SH-SY5Y (cell line): ENCODE results near the gene BCKDHB.

Experiments used
- GATA2 ChIP-seq: IDR thresholded peaks from 2 replicates; pipeline ENCODE4 v1.6.1; 2011; ENCODE audit warnings: mild to moderate bottlenecking, low read depth, low read length
- GATA3 ChIP-seq: IDR thresholded peaks from 2 replicates; pipeline ENCODE4 v1.6.1; 2011; ENCODE audit warnings: low read depth, mild to moderate bottlenecking, low read length, moderate library complexity

Gene BCKDHB

DNA sequence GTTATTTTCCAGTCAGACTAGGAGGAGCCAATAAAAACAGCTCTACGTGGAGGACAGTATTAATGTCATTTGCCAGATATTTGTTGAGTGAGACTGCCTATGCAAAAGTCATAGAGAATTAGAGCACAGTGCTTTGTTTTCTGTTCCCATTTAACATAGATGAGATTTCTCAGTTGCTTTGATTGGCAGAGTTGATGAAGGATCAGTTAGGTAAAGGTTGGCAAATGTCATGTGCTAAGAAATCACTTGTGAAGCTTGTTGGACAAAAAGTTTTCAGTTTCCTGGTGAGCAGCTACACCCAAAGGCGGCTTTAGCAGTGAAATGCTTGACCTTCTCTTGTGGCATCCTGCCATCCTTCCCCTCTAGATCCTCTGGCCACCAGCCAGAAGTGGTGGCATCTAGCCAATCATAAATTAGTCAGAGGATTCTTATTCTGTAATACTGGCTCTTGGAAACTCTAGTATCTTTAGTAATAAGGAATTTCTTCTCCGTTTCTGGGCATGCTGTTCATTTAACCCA, 37.0 kb downstream of the BCKDHB start:
- TF ChIP-seq GATA2 (no peak), GATA3 (no peak)

DNA sequence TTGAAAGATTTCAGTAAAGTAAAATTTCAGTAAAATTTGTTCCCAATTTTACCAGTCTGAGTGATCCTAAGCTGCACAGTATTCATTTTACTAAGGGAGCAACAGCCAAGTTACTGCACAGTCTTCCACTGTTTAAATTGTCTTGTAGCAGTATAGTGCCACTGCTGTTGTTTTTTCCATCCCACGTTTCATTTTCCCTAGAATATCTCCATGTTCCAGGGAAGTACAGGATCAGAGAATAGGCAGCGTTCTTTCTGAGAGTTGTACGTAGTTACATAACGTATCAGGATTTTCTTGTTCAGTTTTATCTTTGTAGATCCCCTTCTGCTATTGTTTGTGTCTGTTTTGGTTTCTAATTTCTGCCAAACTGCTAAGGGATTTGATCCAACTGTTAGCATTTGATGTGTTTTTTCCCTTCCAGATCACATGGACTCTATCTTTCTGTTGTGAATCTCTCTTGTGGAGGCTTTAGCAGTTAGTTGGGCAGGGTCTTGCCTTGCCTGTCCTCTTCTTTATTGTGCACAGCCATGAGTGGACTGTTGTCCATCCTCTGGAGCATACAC, 38.4 kb downstream of the BCKDHB start:
- TF ChIP-seq GATA2, result no peak

DNA sequence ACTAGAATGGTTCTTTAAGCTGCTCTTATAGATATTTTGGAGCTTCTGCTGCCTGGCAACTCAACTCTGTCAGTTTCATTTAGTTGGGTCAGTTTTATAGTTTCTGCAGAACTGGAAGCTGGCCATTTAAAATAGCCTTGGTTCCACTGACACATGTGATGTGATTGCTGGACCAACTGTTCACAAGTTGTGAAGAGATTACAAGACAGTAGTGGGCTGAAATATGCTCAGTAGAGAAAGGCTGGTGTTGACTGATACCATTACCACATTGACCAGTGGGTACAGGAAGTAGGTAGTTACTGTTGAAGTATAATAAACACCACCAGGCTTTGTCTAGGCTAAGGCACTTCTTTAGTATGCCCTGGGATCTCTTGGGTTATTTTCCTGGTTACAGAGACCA, 39.0 kb downstream of the BCKDHB start:
- TF ChIP-seq GATA2 (no peak), GATA3 (no peak)

DNA sequence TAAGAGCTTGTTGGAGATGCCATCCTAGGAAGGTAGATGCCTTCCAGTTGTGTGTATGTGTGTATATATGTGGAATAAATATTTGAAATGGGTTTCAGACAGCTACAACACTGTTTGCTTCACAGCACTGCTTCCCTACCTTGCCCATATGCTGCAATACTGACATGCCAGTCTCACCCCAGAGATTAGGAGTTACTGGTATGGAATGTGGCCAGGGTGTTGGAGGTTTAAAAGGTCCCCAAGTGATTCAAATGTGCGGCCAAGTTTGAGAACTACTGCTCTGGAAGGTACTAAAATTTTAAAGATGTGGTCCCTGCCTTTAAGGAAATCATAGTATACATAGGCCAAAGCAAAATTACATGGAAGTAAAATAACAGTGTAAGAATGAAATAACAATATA, 39.5 kb downstream of the BCKDHB start:
- TF ChIP-seq GATA2 (no peak), GATA3 (no peak)

DNA sequence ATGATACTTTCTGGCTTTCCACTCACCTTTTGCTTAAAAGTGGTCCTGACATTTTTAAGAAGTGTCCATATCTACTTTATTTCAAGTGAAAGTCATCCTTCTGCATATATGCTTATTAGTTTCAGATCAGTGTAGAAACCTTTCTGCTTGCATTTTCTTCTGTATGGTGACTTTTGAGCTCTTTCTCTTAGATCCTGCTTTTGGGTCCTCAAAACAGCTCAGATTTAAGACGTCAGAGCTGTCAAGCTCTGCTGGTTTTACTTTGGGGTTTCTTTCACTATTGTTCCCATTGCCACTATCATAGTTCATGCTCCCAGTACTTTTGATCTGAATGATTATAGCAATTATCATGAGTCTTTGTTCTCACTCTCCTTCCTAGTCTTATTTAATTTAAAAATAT, 41.7 kb downstream of the BCKDHB start:
- no peak for TF ChIP-seq GATA2
- TF ChIP-seq GATA3, result no peak

DNA sequence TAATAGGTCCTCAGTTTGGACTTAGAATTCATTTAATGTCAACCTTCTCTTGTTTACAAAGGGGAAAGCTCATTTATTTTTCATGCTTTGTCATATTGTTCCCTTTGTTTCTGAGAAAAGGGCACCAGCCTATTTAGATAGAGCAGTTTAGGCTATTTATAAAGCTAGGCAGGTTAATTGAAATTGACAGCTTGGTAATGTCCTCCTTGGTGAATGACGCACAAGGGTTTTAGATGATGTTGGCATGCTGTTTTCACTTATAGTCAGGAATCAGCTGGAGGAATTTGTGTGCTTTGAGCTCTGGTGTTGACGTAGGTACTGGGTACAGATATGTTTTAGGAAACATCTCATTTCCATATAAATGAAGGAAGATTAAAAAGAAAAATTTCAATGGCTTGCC, 45.2 kb downstream of the BCKDHB start:
- TF ChIP-seq GATA3, result no peak
- TF ChIP-seq GATA2, result no peak

DNA sequence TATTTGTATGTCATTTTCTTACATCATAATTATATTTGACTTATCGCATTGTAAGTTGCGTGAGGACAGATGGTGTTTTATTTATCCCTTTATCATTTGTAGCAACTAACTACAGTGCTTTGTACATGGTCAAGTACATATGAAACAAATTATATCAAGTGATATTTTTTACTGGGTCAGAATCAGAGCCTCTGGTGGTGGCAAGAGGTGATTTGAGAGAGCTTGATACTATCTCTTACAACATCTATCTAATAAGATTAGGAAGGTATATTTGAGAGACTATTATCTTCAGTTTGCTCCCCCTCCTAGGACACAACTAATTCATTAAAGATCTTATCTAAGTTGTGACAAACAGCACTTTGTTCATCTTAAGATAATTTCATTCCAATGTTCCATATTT, 47.7 kb downstream of the BCKDHB start:
- TF ChIP-seq GATA2 (no peak), GATA3 (peak; percentile 82)

DNA sequence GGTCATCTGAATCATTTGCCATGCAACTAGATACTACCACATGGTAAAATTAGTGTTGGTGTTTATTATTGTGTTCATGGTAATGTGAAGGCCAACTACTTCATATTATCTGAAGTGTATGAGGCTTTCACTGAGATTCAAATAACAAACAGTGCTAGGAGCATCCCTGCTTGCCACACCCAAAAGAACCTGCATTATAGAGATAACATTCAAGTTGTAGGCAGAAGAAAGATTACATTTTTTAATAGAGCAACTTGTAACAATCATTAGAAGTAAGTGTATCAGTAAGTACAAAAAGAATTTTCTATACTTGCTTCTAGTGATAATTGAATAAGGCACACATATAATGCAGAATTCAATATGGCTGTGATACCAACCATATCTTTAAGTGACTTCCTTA, 49.8 kb downstream of the BCKDHB start:
- no peak for TF ChIP-seq GATA2
- no peak for TF ChIP-seq GATA3

DNA sequence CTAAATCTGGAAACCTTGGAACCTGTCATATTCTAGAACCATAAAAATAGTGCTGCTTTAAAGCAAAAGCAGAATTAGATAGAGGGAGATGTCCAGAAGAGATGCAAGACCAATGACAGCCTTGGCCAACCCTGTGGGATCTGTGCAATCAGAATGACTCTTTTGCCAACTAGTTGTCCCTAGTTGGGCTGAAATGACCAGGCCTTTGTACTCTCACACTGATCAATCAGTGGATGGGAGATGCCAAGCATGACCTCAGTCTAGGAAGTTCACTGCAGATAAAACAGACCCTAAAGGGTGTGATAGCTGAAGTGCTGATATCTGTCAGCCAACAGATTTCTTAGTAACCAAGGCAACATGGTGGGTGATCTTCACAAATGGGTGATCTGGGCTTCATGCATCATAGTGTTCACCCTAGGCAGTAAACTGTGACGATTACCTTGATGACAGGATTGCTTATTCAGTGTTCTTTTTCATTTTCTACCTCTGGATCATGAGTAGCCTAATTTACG, 52.1 kb downstream of the BCKDHB start:
- TF ChIP-seq GATA2 (no peak), GATA3 (no peak)

DNA sequence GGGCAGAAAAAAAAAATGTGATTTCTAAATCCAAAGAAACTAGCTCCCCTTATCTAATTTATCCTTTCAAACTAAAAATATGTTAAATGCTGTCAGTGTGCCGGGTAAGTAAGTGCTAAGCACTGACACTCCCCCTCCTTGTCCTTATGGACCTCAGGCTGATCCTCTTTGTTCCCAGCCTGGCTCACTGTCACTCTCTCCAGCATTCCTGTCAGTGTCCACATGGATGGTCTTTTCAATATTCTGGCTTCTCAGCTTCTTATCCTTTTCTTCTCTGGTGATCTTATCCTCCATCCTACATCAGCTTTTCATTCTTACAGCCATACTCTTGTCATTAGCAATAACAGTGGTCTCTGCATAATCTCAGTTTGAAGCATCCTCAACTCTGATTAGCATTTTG, 55.0 kb downstream of the BCKDHB start:
- TF ChIP-seq GATA2, result no peak
- TF ChIP-seq GATA3, result no peak

DNA sequence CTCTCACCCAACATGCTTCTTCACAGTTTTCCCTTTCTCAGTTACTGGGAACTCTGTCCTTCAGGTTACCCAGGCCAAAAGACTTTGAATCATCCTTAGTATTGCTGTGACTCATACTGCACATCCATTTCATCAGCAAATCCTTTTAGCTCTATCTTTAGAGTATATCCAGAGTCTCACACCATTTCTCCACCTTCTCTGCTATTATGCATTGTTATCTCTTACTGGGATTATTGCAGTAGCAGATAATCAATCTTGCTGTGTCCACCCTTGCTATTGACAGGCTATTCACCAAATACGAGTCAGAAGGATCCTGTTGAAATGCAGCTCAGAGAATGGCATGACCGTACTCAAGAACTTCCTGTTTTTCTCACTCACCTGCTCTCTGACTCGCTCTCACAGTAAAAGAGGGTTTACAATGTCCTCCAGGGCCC, 57.3 kb downstream of the BCKDHB start:
- TF ChIP-seq GATA2 (no peak), GATA3 (no peak)

DNA sequence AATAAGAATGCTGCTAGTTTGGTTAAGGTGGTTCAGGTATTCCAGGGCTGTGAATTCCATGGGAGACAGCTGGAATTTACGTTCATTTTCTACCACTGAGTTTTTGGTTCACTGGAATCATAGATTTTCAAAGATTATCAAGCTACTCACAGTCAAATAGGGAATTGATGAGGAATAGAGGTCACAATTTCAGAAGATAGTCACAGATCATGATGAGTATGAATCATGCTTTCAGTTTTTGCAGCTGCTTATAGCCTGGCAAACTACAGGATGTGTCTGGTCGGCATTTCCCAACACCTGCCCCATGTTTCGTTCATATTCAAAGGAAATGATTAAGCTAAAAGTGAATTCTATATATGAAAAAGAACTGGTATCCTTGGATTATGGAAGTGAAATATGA, 58.7 kb downstream of the BCKDHB start:
- TF ChIP-seq GATA2 (no peak), GATA3 (no peak)

DNA sequence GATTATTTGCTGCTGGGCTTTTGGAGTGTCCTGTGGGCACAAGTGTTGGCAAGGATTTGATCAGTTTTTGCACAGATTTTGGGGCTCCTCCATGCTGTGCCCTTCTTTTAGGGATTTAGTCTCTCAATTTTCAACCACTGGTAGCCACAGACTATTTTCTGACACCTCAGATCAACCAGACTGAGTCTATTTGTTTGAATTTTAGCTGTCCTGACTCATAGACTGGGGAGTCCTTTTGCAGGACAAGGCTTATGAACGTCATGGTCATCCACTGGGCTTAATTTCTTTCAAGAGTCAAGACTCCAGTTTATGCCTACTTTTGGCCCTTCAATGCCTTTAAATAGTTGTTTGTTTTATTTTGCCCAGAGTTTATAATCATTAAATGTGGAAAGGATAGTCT, 59.3 kb downstream of the BCKDHB start:
- TF ChIP-seq GATA3 (no peak), GATA2 (no peak)

DNA sequence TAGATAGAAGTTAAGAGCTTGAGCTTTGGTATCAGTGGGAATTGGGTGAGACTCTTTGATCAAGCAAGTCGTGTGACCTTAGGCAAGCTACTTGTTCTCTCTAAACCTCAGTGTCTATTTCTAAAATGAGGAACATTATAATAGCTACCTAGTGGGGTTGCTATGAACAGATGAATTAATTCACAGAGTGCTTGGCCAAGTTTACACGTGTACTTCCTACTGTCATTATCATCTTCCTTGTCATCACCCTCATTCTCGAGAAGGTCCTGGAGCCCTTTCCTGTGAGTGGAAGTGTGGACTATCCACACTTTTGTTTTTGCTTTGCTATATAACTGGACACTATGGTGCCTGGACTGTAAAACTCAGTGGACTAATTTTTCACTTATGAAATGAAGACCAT, 64.0 kb downstream of the BCKDHB start:
- TF ChIP-seq GATA2, result no peak
- no peak for TF ChIP-seq GATA3

DNA sequence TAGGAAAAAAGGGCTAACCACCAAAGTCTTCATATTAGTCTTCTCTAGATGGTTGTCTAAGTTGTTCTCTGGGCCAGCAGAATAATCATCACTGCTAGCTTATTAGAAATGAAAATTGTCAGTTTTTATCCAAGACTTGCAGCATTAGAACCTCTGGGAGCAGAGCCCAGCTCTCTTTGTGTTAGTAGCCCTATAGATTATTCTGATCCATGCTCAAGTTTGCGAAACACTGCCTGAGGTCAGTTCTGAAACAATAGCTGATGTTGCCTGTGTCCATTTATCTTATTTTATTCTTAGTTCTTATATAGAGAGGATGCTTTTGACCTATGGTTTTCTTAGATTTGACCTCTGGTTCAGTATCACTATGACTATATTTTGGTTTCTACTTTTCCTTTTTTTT, 66.9 kb downstream of the BCKDHB start:
- no peak for TF ChIP-seq GATA2
